ENCODE data around the gene MLPH. TPM values are rescaled to one million over a fixed set of nuclear protein-coding genes. Genes with fewer than 3 reads are reported as not detected.

The MLPH gene
- total and polyA plus RNA-seq, 2 of the 4 experiments (the other 2 are of a cell fraction): 13.8 to 21.6 TPM

- Histone ChIP-seq H3K14ac (replicated peaks; ENCODE audit: low read depth, low read length) (no peak overlapping the region; the same call in 1 of the 2 replicates), H2AFZ (replicated peaks; ENCODE audit: low read length, poor library complexity) (peak overlapping the region; percentile 5), H2BK20ac (ENCODE audit: low read depth, low read length) (no peak overlapping the region), H4K20me1 (ENCODE audit: insufficient read depth, low read length) (0 out of 2 replicates have a peak, but pooled peaks cover 9% of the 10 kb centered on the region), H3K27me3 (ENCODE audit: control insufficient read depth, insufficient read depth, low read length) (peaks cover 2% of the 10 kb centered on the region; the same call in 1 of the 2 replicates), H3K27ac (ENCODE audit: insufficient read depth, low read length) (no peak overlapping the region), H3K56ac (ENCODE audit: extremely low read depth, insufficient read depth, low read length) (no peak overlapping the region), H3K4me3 (ENCODE audit: insufficient read depth, low read depth, low read length) (no peak overlapping the region), H4K91ac (ENCODE audit: insufficient read depth, low read depth, low read length) (no peak overlapping the region), H3K9ac (ENCODE audit: low read depth, low read length) (no peak overlapping the region), H3K18ac (ENCODE audit: low read depth, low read length) (no peak overlapping the region), H3K9me3 (ENCODE audit: control insufficient read depth, insufficient read depth, low read length) (peaks cover 6% of the 10 kb centered on the region), H3K4me2 (ENCODE audit: low read depth, low read length) (no peak overlapping the region), H4K5ac (ENCODE audit: low read depth, low read length) (no peak overlapping the region), H2BK15ac (ENCODE audit: low read depth, low read length) (no peak overlapping the region), H3K79me1 (ENCODE audit: low read depth in 1 of 2, low read length in 2 of 2) (no peaks in the 10 kb centered on the region), H3K4me1 (ENCODE audit: control insufficient read depth, insufficient read depth, low read length) (peaks cover 9% of the 10 kb centered on the region; the same call in 1 of the 2 replicates), H2BK5ac (ENCODE audit: low read depth, low read length, poor library complexity, severe bottlenecking) (no peak overlapping the region), H2AK5ac (ENCODE audit: low read depth, low read length) (no peak overlapping the region), H3K23ac (ENCODE audit: low read depth, low read length) (no peak overlapping the region), H2BK120ac (ENCODE audit: low read depth, low read length) (no peak overlapping the region), H3K9me1 (ENCODE audit: insufficient read depth, low read length) (0 out of 2 replicates have a peak, but pooled peaks cover 6% of the 10 kb centered on the region), H3K36me3 (ENCODE audit: control insufficient read depth, insufficient read depth, low read length) (peaks cover 2% of the 10 kb centered on the region; the same call in 1 of the 2 replicates), H3K4ac (ENCODE audit: low read depth, low read length) (no peak overlapping the region), H4K8ac (ENCODE audit: low read depth in 2 of 2, low read length in 2 of 2) (peak overlapping the region in 1 of 2 experiments; percentile 10; a peak in 1 of 4 replicates), H2AK9ac (replicated peaks; ENCODE audit: low read depth, low read length, poor library complexity) (peak overlapping the region; percentile 11)
- no peak for TF ChIP-seq CEBPB (IDR thresholded peaks at IDR 0.05; ENCODE audit: low read depth, low read length)
- TF ChIP-seq MAFK (IDR thresholded peaks at IDR 0.05; ENCODE audit: low read depth, low read length): 0 out of 2 replicates have a peak, but pooled peaks have one; percentile 11
- ATAC-seq (ENCODE audit: low read depth) (peak; percentile 44; the same call in 1 of the 2 replicates), DNase-seq (peak; percentile 51)
- in situ Hi-C loops (cut with MboI; ENCODE audit: low sequenced_read_pairs) (loop anchor here (25.0 kb wide), 2 partner anchors 1047 to 1222 kb away; a partner anchor contains a TSS), intact Hi-C loops (cut with micrococcal nuclease) (no loop called here), dilution Hi-C loops (cut with HindIII; ENCODE audit: low sequenced_read_pairs, unreplicated experiment) (no loop called here)
- POLR2A ChIA-PET (ENCODE audit: unreplicated experiment): no interaction called here
- no TSS peak for BruUV-seq (replicated peaks)
- 62% methylated on average over 9 of the region's 22 CpGs; no CpG with 5 or more reads in 1 of the 2 experiments for WGBS, 2 experiments (ENCODE audit: extremely low coverage in 2 of 2, insufficient read length in 1 of 2)
- CTCF ChIA-PET: interaction anchor here (1.2 kb wide), 1 partner anchor 13 kb away, joined by 7 read pairs; no protein-coding TSS in a partner anchor
These were observed 72.0 kb downstream of the MLPH start for GRCh38 chr2:237558961-237559641.

Data from IMR-90 (cell line).